HG03565 (cell line): ENCODE measurements around the gene NDUFS8.

Source experiments
- ATAC-seq: cut with Tn5 transposase; IDR thresholded peaks from one replicate; pipeline ENCODE4 v1.9.1; 2021; ENCODE audit warnings: mild to moderate bottlenecking, moderate library complexity; ENCODE audit not compliant: unreplicated experiment

The NDUFS8 gene

DNA sequence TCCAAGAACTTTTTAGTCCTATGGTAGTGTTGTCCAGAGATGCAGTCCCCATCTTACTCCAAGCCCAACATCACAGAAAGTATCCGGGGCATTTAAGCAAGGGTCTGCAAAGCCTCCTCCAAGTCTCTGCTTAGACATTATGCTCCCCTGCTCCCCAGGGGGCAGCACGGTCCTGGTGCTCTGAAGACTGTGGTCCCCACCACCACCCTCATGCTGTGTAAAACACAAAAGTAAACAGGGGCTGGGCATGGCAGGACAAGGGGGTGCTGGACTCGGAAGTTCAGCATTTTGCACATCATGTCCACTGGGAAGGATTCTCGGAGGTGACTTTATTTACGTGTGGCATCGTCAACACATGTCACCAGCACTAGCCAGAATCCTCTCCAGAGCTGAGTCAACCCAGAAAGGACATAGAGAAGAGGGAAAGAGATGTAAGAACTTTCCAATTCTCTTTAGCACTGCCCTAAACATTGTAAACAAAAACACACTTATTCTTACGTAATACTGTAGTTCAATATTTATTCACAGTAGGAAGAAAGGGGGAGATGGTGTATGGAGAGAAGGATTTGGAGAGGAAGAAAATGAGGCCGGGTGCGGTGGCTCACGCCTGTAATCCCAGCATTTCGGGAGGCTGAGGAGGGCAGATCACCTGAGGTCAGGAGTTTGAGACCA, 46.0 kb downstream of the NDUFS8 start:
- no peak for ATAC-seq

DNA sequence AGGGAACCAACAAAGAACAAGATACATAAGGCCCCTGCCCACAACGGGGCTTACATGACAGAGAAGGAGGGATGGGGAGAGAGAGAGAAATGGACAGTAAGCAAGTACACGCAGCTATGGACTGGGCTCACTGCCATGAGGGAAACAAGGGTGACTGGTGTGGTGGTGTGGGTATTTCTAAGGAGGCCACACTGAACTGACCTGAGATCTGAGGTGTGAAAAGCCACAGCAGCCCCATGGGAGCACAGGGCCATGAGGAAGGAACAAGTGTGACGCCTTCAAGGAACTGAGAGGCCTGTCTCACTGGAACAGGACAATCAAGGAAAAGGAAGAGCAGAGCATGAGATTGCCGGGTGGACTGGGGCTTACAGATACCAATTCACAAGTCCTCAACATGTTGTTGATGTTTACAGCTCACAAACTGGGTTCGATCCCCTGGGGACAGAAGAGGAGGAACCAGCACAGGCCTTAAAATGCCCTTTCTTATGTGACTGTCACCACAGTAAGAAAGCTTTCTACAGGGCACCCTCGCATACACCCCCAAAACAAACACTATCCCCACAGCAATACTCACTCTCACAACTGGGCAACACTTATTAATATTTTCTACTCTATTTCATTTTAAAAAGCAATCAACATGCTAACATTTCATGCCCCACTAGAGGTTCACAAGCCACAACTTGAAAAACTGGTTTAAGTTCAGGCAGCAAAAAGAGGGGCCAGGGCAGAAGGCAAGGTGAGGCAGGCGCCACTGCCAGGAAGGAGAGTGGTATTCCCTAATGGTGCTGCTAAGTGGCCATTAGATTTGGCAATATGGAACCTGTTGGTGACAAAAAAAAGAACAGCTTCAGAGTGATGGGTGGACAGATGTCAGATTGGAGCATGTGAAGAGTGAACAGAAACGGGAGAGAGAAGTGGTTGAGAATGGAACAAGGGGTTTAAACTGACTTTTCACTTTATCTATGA, 47.4 kb downstream of the NDUFS8 start:
- ATAC-seq, result no peak

DNA sequence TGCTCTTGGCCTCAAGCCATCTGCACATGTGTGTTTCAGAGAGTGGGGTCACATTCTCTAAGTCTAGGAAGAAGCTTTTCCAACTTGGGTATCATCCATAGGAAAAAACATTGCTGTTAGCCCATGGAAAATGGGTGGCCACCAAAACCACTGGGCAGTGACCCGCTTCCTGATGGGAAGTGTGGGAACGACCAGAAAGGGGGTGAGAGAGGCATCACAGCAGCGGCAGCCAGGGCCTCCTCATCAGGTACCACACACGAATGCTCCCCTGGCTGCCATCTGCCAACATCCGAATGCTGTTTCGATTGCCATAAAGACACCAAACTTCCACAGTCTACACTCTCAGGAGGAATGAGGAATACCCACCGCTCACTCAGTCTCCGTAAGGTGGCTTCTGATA, 50.4 kb downstream of the NDUFS8 start:
- ATAC-seq, result no peak

DNA sequence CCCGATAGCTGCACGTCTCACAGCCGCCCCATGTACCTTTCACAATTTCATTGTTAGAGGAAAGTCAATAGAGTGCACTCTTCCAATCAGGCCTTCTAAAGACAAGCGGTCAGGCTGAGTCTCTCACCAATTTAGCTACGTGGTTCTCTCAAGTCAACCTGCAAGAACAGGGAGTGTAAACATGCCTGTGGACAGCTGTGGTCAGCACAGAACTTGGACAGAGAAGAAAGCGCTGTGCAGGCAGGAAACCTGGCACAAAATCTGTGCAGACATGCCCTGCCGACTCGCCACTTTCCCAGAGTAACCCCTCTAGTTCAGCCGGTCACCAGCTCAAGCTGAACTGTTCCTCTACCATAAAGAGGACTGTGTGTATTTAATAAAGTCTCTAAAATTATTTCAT, 51.2 kb downstream of the NDUFS8 start:
- ATAC-seq, result no peak

DNA sequence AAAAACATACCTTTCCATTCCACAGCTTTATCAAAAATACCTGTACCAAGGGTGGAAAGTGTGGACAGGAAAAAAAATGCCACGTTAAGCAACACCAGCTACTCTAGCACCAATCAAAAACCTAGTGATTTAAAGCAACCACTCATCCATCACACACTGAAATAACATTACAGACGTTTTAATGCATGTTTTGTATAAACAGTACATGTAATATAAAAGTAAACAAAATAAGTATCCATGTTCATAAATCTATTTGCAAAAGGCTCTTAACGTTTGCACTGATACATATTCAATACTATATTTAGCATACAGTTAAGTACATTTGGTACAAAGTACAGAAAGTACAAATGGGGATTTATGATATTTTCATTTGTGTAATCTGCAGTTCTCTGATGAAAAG, 52.0 kb downstream of the NDUFS8 start:
- ATAC-seq, result no peak

DNA sequence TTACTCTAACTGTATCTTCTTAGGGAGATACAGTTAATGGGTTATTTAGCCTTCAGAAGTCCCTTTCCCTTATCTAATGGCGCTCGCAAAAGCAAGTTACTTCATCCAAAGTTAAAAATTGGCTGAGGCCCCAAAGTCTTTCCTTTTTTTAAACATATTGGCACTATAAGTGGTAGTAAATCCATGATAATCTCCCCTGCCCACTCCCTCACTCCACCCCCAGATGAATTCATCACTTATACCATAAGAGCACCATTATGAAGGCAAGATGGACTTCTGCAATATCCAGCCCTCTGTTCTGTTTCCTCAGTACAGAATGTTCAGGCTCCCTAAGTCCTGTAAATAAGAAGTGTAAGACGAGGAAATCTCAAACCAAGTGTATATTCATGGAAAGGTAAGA, 53.0 kb downstream of the NDUFS8 start:
- no peak for ATAC-seq
